Gastroesophageal sphincter (tissue), 4 donors: ENCODE data around the gene AFP. TPM values are rescaled to one million over a fixed set of nuclear protein-coding genes. Genes with fewer than 3 reads are reported as not detected.
A peak's percentile ranks its signal among the peaks of the same experiment; 100 is the strongest.

ENCODE experiments used
- ATAC-seq: fragments of 150-250 bp; one replicate; pipeline ENCODE4 v1.9.1; 2016; ENCODE audit warnings: mild to moderate bottlenecking, moderate library complexity
- H3K27ac ChIP-seq, 4 donors: fragments of 200-600 bp; sonication (generic) in 3 of 4; 1 replicate in 3 of 4; 2 replicates in 1 of 4; pipeline ENCODE4 v1.5.1; 2016 to 2019
- H3K27me3 ChIP-seq: fragments of 200-600 bp; sonication (generic); one replicate; pipeline ENCODE4 v1.5.1; 2019
- H3K36me3 ChIP-seq, 2 donors: fragments of 200-600 bp; sonication (generic); one replicate each; pipeline ENCODE4 v1.5.1; 2019; ENCODE audit warnings: control low read depth in 1 of 2
- H3K4me1 ChIP-seq, 3 donors: fragments of 200-600 bp; sonication (generic); 1 replicate in 2 of 3; 2 replicates in 1 of 3; pipeline ENCODE4 v1.5.1; 2016 to 2019; ENCODE audit warnings: control low read depth in 2 of 3
- H3K4me3 ChIP-seq, 2 donors: fragments of 200-600 bp; sonication (generic); one replicate each; pipeline ENCODE4 v1.5.1; 2019; ENCODE audit warnings: mild to moderate bottlenecking in 1 of 2, moderate library complexity in 1 of 2
- H3K9me3 ChIP-seq, 3 donors: fragments of 200-600 bp; sonication (generic); one replicate each; pipeline ENCODE4 v1.5.1; 2017 to 2019; ENCODE audit warnings: control low read depth in 2 of 3
- EP300 ChIP-seq: sonication (generic); formaldehyde crosslinking; IDR thresholded peaks from one replicate; pipeline ENCODE4 v1.6.1; 2017; ENCODE audit warnings: antibody characterized with exemption, mild to moderate bottlenecking
- POLR2A ChIP-seq, 2 donors: fragments of 450-650 bp; IDR thresholded peaks; one replicate each; pipeline ENCODE4 v1.6.1; 2017; ENCODE audit warnings: antibody characterized with exemption in 2 of 2, mild to moderate bottlenecking in 2 of 2, moderate library complexity in 1 of 2
- POLR2AphosphoS5 ChIP-seq: sonication (generic); formaldehyde crosslinking; IDR thresholded peaks from one replicate; pipeline ENCODE4 v1.6.1; 2017; ENCODE audit warnings: antibody characterized with exemption
- WGBS, 2 donors: methylation state at CpG; one replicate each; pipeline ENCODE4 v1.1.5; 2018; ENCODE audit warnings: low coverage in 1 of 2; 5-methylcytosine and 5-hydroxymethylcytosine counted together
- total RNA-seq, 4 donors: library from RNA; depleted of rRNA; stranded (reverse); fragments of >200 nt; gene quantifications; one replicate each; pipeline ENCODE4 v1.1.0, GENCODE V29; 2016
- TF ChIP-seq, protein P1 (sequence below), 4 experiments: fragments of 200-600 bp in 2 of 4; fragments of 450-650 bp in 2 of 4; sonication (generic) in 1 of 4; IDR thresholded peaks; one replicate each; pipeline ENCODE4 v1.5.1; 2017 to 2019; ENCODE audit warnings: antibody characterized with exemption in 4 of 4, mild to moderate bottlenecking in 2 of 4, moderate library complexity in 2 of 4

AFP gene
- total RNA-seq, 4 donors from 2014 or later, result not detected

DNA sequence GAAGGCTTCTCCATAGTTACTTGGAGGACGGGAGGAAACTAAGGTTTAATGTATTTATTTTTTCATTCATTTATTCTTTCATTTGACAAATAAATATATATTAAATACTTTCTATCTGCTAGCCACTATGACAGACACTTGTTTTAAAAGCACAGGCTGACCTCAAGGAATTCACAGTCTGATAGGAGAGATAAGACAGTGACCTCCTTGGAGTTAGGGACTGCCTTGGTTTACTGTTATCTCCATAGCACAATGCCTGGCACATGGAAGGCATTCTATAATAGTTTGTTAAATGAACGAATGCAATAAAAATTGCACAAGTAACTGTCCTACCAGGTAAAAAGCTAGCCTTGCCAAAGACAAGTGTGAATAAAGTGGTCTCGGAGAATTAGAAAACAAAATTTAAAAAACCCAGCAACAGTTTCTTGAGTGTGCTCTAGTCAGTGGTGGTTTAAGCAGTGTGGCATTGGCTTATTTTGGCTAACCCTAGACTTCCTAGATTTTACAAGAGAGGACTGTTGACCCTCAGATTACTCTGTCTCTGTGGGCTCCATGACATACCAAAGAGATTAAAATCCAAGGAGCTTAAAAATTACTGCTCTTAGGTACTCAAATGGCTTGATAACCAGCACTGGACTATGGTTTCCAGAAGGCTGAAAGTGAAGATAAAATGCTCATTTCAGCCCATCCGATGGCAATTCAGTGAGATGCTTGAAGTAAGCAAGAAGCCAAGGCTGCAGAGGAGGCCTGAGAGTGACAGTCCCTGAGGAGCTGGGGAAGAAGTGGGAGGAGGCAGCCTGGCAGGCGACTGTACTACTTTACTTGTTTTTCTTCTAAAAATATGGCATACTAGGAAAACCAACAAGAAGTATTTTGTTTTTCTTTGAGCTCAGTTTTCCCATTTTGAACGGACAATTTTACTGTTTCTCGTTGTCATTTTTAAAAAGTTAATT is 9.6 kb downstream of the AFP start:
- WGBS, 2 donors, result 76 to 84% methylated on average over 6 to 7 of the region's 7 CpGs
- ATAC-seq, result no peak
- Histone ChIP-seq H3K27ac (no peak overlapping the region), H3K36me3 (no peaks in the 10 kb centered on the region), H3K4me1 (no peaks in the 10 kb centered on the region), H3K27me3 (no peaks in the 10 kb centered on the region), H3K4me3 (no peak overlapping the region), H3K9me3 (no peaks in the 10 kb centered on the region)
- TF ChIP-seq EP300, result no peak
- TF ChIP-seq POLR2A (IDR thresholded peaks at IDR 0.05), result no peak
- TF ChIP-seq POLR2AphosphoS5, result no peak
- TF ChIP-seq, protein P1, sequence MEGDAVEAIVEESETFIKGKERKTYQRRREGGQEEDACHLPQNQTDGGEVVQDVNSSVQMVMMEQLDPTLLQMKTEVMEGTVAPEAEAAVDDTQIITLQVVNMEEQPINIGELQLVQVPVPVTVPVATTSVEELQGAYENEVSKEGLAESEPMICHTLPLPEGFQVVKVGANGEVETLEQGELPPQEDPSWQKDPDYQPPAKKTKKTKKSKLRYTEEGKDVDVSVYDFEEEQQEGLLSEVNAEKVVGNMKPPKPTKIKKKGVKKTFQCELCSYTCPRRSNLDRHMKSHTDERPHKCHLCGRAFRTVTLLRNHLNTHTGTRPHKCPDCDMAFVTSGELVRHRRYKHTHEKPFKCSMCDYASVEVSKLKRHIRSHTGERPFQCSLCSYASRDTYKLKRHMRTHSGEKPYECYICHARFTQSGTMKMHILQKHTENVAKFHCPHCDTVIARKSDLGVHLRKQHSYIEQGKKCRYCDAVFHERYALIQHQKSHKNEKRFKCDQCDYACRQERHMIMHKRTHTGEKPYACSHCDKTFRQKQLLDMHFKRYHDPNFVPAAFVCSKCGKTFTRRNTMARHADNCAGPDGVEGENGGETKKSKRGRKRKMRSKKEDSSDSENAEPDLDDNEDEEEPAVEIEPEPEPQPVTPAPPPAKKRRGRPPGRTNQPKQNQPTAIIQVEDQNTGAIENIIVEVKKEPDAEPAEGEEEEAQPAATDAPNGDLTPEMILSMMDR (IDR thresholded peaks at IDR 0.05), result no peak

DNA sequence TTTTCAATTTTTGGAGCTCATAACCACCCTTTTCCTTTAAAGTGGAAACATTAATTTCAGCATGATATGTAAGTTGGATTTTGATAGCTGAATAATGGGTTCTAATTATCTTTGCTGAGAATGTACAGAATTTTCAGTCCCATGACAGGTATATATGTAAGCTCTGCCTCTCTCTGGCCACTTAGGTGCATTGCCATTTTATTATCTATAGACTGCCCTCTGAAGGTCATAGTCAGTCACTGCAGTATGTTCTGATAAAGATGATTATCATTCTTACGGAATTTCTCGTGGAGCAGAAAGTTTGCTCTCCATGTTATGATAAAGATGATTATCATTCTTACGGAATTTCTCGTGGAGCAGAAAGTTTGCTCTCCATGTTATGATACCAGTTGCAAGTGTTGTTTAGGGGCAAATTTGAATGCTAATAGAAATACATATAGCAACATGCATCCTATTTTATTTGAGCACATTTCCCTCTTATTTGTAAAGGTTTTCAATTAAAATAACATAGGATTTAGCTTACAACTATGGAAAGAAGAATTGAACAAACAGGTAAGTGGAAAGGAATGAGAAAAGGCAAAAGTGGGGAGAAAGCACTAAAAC is 10.4 kb downstream of the AFP start:
- Histone ChIP-seq H3K27me3 (no peaks in the 10 kb centered on the region), H3K36me3 (no peaks in the 10 kb centered on the region), H3K4me1 (no peaks in the 10 kb centered on the region), H3K27ac (no peak overlapping the region), H3K9me3 (no peaks in the 10 kb centered on the region), H3K4me3 (no peak overlapping the region)
- WGBS, 2 donors, result 38% methylated on average over 3 of the region's 4 CpGs; no CpG with 5 or more reads in 1 of the 2 donors
- TF ChIP-seq, protein P1 (IDR thresholded peaks at IDR 0.05), result peak in 2 of 4 experiments; percentile 12 to 45
- TF ChIP-seq POLR2A (IDR thresholded peaks at IDR 0.05) (no peak), POLR2AphosphoS5 (no peak), EP300 (no peak)
- no peak for ATAC-seq

DNA sequence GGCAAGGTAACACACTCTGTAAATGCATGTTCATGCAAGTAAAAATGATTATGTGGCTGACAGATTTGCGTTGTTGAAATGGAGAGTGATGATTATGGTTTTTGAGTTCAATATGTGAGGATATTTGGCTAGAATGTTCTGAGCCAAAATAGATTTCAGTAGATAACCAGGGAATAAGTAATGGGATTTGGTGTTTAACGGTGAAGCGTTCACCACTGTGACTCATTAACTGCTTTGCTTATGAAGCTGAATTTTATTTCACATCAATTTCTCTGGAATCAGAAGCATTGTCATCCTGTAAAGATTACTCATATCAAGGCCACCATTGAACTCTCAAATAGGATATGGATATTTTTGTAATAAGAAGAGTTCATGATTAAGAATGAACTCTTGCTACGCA is 11.7 kb downstream of the AFP start:
- TF ChIP-seq POLR2AphosphoS5, result no peak
- TF ChIP-seq EP300, result no peak
- TF ChIP-seq, protein P1 (IDR thresholded peaks at IDR 0.05), result no peak
- TF ChIP-seq POLR2A (IDR thresholded peaks at IDR 0.05), result no peak
- no peak for ATAC-seq
- H3K27ac ChIP-seq, result no peak overlapping the region
- H3K27me3 ChIP-seq, result no peaks in the 10 kb centered on the region
- 78 to 79% methylated on average over 4 of the region's 4 CpGs for WGBS, 2 donors
- H3K36me3 ChIP-seq, result no peaks in the 10 kb centered on the region
- no peak overlapping the region for H3K4me3 ChIP-seq
- no peaks in the 10 kb centered on the region for H3K9me3 ChIP-seq
- no peaks in the 10 kb centered on the region for H3K4me1 ChIP-seq

DNA sequence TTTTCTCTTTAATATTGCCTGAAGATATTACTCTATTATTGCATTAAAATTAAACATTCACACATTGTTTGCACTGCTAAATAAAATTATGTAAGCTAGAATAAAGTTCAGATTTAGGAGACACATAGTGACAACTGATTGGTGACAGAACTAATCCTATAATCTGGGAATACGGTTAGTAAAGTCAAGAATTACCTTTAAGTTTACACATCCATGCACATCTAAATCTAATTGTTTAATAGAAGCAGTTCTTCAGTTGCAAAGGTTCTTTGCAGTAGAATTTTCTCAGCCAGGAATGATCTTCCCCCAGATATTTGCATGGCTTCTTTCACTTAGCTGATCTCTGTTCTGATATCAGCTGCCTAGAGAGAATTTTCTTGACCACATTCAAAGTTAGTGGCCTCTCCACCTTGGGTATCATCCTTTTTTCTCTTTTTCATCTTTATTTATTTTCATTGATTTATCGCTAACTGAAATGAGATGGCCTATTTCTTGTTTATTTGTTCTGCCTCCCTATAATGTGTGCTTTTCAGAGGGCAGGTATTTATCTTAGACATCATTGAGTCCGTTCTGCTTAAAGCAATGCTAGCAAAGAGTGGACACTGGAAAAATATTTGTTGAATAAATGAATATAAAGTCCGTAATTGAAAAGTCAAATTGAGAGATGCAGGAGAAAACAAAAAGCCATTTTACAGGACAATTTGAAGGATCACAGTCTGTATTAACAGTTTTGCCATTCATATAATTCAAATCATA is 12.6 kb downstream of the AFP start:
- no peaks in the 10 kb centered on the region for H3K36me3 ChIP-seq
- no peak overlapping the region for H3K27ac ChIP-seq
- TF ChIP-seq EP300 (no peak), POLR2A (IDR thresholded peaks at IDR 0.05) (no peak), POLR2AphosphoS5 (no peak)
- TF ChIP-seq, protein P1 (IDR thresholded peaks at IDR 0.05), result no peak
- no peaks in the 10 kb centered on the region for H3K4me1 ChIP-seq
- WGBS, 2 donors, result 64 to 96% methylated on average over 3 to 4 of the region's 4 CpGs
- ATAC-seq, result no peak
- H3K27me3 ChIP-seq, result no peaks in the 10 kb centered on the region
- H3K4me3 ChIP-seq, result no peak overlapping the region
- H3K9me3 ChIP-seq, result no peaks in the 10 kb centered on the region
